Renal cortical epithelial cell (primary cell): Measurements from ENCODE around the gene ZNF415. TPM values are rescaled to one million over a fixed set of nuclear protein-coding genes. Genes with fewer than 3 reads are reported as not detected.

Experiments
- total RNA-seq: library from RNA; depleted of rRNA; stranded (reverse); fragments of >200 nt; gene quantifications from 2 replicates; pipeline ENCODE4 v1.2.3, GENCODE V29; 2014

The ZNF415 gene
- total RNA-seq, 1 donor from 2014 or later, result 16.2 TPM

Other genes with a start within 250 kb of the ZNF415 start
- 38.1 and 40.3 TPM in 2 replicates for gene ZNF320, start 235.3 kb downstream of the ZNF415 start, total RNA-seq
- 24.7 and 80.5 TPM in 2 replicates for gene ZNF888, start 209.5 kb downstream of the ZNF415 start, total RNA-seq
- gene ZNF816, start 170.0 kb downstream of the ZNF415 start, total RNA-seq, result 27.8 and 28.3 TPM in 2 replicates
- 1.4 TPM in 1 of 2 replicates, not detected in the other for gene ERVV-1, start 119.0 kb downstream of the ZNF415 start, total RNA-seq
- 0.05 and 0.87 TPM in 2 replicates for gene ERVV-2, start 88.2 kb downstream of the ZNF415 start, total RNA-seq
- gene ZNF160, start 29.5 kb downstream of the ZNF415 start, total RNA-seq, result 23.4 and 61.3 TPM in 2 replicates
- 8.9 and 14.6 TPM in 2 replicates for gene ZNF347, start 26.1 kb upstream of the ZNF415 start, total RNA-seq
- gene ZNF665, start 60.4 kb upstream of the ZNF415 start, total RNA-seq, result 1.4 and 5.4 TPM in 2 replicates
- 7.1 and 14.5 TPM in 2 replicates for gene ZNF677, start 122.0 kb upstream of the ZNF415 start, total RNA-seq
- not detected in 2 replicates for gene VN1R2, start 125.4 kb upstream of the ZNF415 start, total RNA-seq
- gene VN1R4, start 134.8 kb upstream of the ZNF415 start, total RNA-seq, result not detected in 2 replicates
- 9.2 and 15.6 TPM in 2 replicates for gene ZNF845, start 200.8 kb upstream of the ZNF415 start, total RNA-seq
- gene ZNF525, start 232.8 kb upstream of the ZNF415 start, total RNA-seq, result 10.2 and 15.3 TPM in 2 replicates